ENCODE measurements around the gene NQO2.
A peak's percentile ranks its signal among the peaks of the same experiment; 100 is the strongest.
"Not testable (repeated sequence)": the region's sequence is repeated elsewhere in the genome, so short reads cannot be mapped to it uniquely, and the experiment has no call there.

Gene NQO2

GRCh38 chr6:3045777-3046176 lies 46.1 kb downstream of the NQO2 start:
- no peak for DNase-seq

GRCh38 chr6:3046295-3046694 lies 46.6 kb downstream of the NQO2 start:
- no peak for DNase-seq

GRCh38 chr6:3048009-3048408 lies 48.3 kb downstream of the NQO2 start:
- DNase-seq = not testable (repeated sequence)

- no peak for DNase-seq
Measured at GRCh38 chr6:3052481-3053230, 53.0 kb downstream of the NQO2 start.

GRCh38 chr6:3053231-3053508 lies 53.5 kb downstream of the NQO2 start:
- DNase-seq = no peak

GRCh38 chr6:3054229-3055157 lies 54.8 kb downstream of the NQO2 start:
- peak; percentile 11 for DNase-seq

- DNase-seq = not testable (repeated sequence)
Measured at GRCh38 chr6:3055158-3055499, 55.4 kb downstream of the NQO2 start.

- DNase-seq = no peak
Measured at GRCh38 chr6:3057063-3057770, 57.5 kb downstream of the NQO2 start.

GRCh38 chr6:3058957-3059356 lies 59.3 kb downstream of the NQO2 start:
- DNase-seq = no peak

GRCh38 chr6:3060092-3060491 lies 60.4 kb downstream of the NQO2 start:
- not testable (repeated sequence) for DNase-seq

- DNase-seq = no peak
Measured at GRCh38 chr6:3061501-3061941, 61.8 kb downstream of the NQO2 start.

GRCh38 chr6:3063340-3063732 lies 63.6 kb downstream of the NQO2 start:
- not testable (repeated sequence) for DNase-seq

GRCh38 chr6:3063733-3064700 lies 64.3 kb downstream of the NQO2 start:
- DNase-seq = peak; percentile 63

- DNase-seq = peak; percentile 80
Measured at GRCh38 chr6:3068329-3069214, 68.9 kb downstream of the NQO2 start, which contains the start of gene RIPK1. Gene RIPK1, plus strand, starts transcription at chr6:3068494. Its CDS starts 8,330 bp downstream, at chr6:3076824.
